OCI-LY3 (cell line): Measurements from ENCODE around the gene SIVA1.

ENCODE experiments used
- H2AFZ ChIP-seq: fragments of 200-600, 300-600 bp; shearing (Covaris generic); 2 replicates; pipeline ENCODE4 v1.6.0; 2014; ENCODE audit warnings: antibody characterized with exemption, low read depth, low read length
- H3K27ac ChIP-seq: fragments of 200-600, 300-600 bp; sonication (generic); 2 replicates; pipeline ENCODE4 v1.5.1; 2014; ENCODE audit warnings: mild to moderate bottlenecking, low read length, moderate library complexity, mixed read lengths
- H3K27me3 ChIP-seq: fragments of 200-600, 300-600 bp; sonication (generic); 2 replicates; pipeline ENCODE4 v1.6.1; 2014; ENCODE audit warnings: low read depth, low read length, mixed read lengths
- H3K36me3 ChIP-seq: fragments of 200-600, 300-600 bp; sonication (generic); replicated peaks from 2 replicates; pipeline ENCODE3; 2014; ENCODE audit warnings: low read depth, low read length, mixed read lengths
- H3K4me1 ChIP-seq: fragments of 300-600, 200-600 bp; sonication (generic); 2 replicates; pipeline ENCODE4 v1.6.1; 2014; ENCODE audit warnings: low read length, mixed read lengths
- H3K4me2 ChIP-seq: fragments of 200-600, 300-600 bp; sonication (generic); 2 replicates; pipeline ENCODE4 v1.6.1; 2014; ENCODE audit warnings: low read length, mixed read lengths
- H3K4me3 ChIP-seq: fragments of 300-600, 200-600 bp; sonication (generic); 2 replicates; pipeline ENCODE4 v1.5.1; 2014; ENCODE audit warnings: antibody characterized with exemption, mild to moderate bottlenecking, low read length, moderate library complexity
- H3K79me2 ChIP-seq: fragments of 300-600, 200-600 bp; shearing (Covaris generic); 2 replicates; pipeline ENCODE4 v1.6.1; 2014; ENCODE audit warnings: mild to moderate bottlenecking, low read length, mixed read lengths
- H3K9ac ChIP-seq: fragments of 300-600, 200-600 bp; shearing (Covaris generic); 2 replicates; pipeline ENCODE4 v1.6.0; 2014; ENCODE audit warnings: mild to moderate bottlenecking, low read length, moderate library complexity
- H3K9me3 ChIP-seq: fragments of 200-600, 300-600 bp; shearing (Covaris generic); 2 replicates; pipeline ENCODE4 v1.6.1; 2014; ENCODE audit warnings: low read length, mixed read lengths; ENCODE audit not compliant: insufficient read depth
- H4K20me1 ChIP-seq: fragments of 200-600, 300-600 bp; sonication (generic); 2 replicates; pipeline ENCODE4 v1.6.1; 2016; ENCODE audit warnings: low read length, mixed read lengths; ENCODE audit not compliant: insufficient read depth
- EZH2phosphoT487 ChIP-seq: fragments of 200-600 bp; shearing (Covaris generic); IDR thresholded peaks from 2 replicates; pipeline ENCODE4 v1.6.1; 2018; ENCODE audit warnings: antibody characterized with exemption, mixed run types, low read depth
- TF ChIP-seq, protein P1 (sequence below): fragments of 200-600, 300-600 bp; sonication (generic); IDR thresholded peaks from 2 replicates; pipeline ENCODE4 v1.5.1; 2014; ENCODE audit warnings: antibody characterized with exemption, low read length, low read depth

The SIVA1 gene

GRCh38 chr14:104771374-104771773, 18.4 kb downstream of the SIVA1 start:
- no peaks in the 10 kb centered on the region for H3K9me3 ChIP-seq
- no peak overlapping the region for H2AFZ ChIP-seq
- H3K4me3 ChIP-seq, result no peak overlapping the region
- H3K9ac ChIP-seq, result no peak overlapping the region
- H3K4me2 ChIP-seq, result no peak overlapping the region
- TF ChIP-seq, protein P1, sequence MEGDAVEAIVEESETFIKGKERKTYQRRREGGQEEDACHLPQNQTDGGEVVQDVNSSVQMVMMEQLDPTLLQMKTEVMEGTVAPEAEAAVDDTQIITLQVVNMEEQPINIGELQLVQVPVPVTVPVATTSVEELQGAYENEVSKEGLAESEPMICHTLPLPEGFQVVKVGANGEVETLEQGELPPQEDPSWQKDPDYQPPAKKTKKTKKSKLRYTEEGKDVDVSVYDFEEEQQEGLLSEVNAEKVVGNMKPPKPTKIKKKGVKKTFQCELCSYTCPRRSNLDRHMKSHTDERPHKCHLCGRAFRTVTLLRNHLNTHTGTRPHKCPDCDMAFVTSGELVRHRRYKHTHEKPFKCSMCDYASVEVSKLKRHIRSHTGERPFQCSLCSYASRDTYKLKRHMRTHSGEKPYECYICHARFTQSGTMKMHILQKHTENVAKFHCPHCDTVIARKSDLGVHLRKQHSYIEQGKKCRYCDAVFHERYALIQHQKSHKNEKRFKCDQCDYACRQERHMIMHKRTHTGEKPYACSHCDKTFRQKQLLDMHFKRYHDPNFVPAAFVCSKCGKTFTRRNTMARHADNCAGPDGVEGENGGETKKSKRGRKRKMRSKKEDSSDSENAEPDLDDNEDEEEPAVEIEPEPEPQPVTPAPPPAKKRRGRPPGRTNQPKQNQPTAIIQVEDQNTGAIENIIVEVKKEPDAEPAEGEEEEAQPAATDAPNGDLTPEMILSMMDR, result no peak
- TF ChIP-seq EZH2phosphoT487, result no peak
- H4K20me1 ChIP-seq, result no peaks in the 10 kb centered on the region
- 0 out of 2 replicates have a peak, but pooled peaks cover 2% of the 10 kb centered on the region for H3K4me1 ChIP-seq
- peaks cover 29% of the 10 kb centered on the region for H3K36me3 ChIP-seq
- H3K27me3 ChIP-seq, result no peaks in the 10 kb centered on the region
- no peak overlapping the region for H3K27ac ChIP-seq
- H3K79me2 ChIP-seq, result no peaks in the 10 kb centered on the region

GRCh38 chr14:104771918-104772706, 19.2 kb downstream of the SIVA1 start:
- H3K9ac ChIP-seq, result no peak overlapping the region
- TF ChIP-seq, protein P1, result no peak
- no peak for TF ChIP-seq EZH2phosphoT487
- H3K4me3 ChIP-seq, result no peak overlapping the region
- 0 out of 2 replicates have a peak, but pooled peaks cover 2% of the 10 kb centered on the region for H3K4me1 ChIP-seq
- no peaks in the 10 kb centered on the region for H3K27me3 ChIP-seq
- no peaks in the 10 kb centered on the region for H3K79me2 ChIP-seq
- H3K36me3 ChIP-seq, result peaks cover 36% of the 10 kb centered on the region
- H4K20me1 ChIP-seq, result no peaks in the 10 kb centered on the region
- H3K27ac ChIP-seq, result no peak overlapping the region
- no peak overlapping the region for H2AFZ ChIP-seq
- no peaks in the 10 kb centered on the region for H3K9me3 ChIP-seq
- no peak overlapping the region for H3K4me2 ChIP-seq

GRCh38 chr14:104772707-104773504, 20.0 kb downstream of the SIVA1 start:
- Histone ChIP-seq H3K4me3 (no peak overlapping the region), H3K9me3 (no peaks in the 10 kb centered on the region), H3K36me3 (peaks cover 40% of the 10 kb centered on the region), H4K20me1 (no peaks in the 10 kb centered on the region; the same call in 1 of the 2 replicates), H3K27ac (no peak overlapping the region), H3K4me2 (no peak overlapping the region), H3K27me3 (no peaks in the 10 kb centered on the region), H3K4me1 (0 out of 2 replicates have a peak, but pooled peaks cover 2% of the 10 kb centered on the region), H3K9ac (no peak overlapping the region), H2AFZ (no peak overlapping the region), H3K79me2 (no peaks in the 10 kb centered on the region)
- TF ChIP-seq EZH2phosphoT487, result no peak
- TF ChIP-seq, protein P1, result no peak
